Suprapubic skin (tissue), 4 donors: ENCODE results near the gene EPS8L1. TPM values are rescaled to one million over a fixed set of nuclear protein-coding genes. Genes with fewer than 3 reads are reported as not detected.

Experiments used
- DNase-seq, 2 donors: peaks; one replicate each; pipeline ENCODE4 v3.0.0-alpha.2; 2019; ENCODE audit warnings: low spot score in 2 of 2
- H3K27ac ChIP-seq: fragments of 200-600 bp; sonication (generic); one replicate; pipeline ENCODE4 v1.5.1; 2019
- H3K27me3 ChIP-seq: fragments of 200-600 bp; sonication (generic); one replicate; pipeline ENCODE4 v1.5.1; 2019
- H3K36me3 ChIP-seq: fragments of 200-600 bp; sonication (generic); one replicate; pipeline ENCODE4 v1.5.1; 2019
- H3K4me1 ChIP-seq: fragments of 200-600 bp; sonication (generic); one replicate; pipeline ENCODE4 v1.5.1; 2019
- H3K4me3 ChIP-seq: fragments of 200-600 bp; sonication (generic); one replicate; pipeline ENCODE4 v1.5.1; 2019; ENCODE audit warnings: mild to moderate bottlenecking
- H3K9me3 ChIP-seq: fragments of 200-600 bp; sonication (generic); one replicate; pipeline ENCODE4 v1.5.1; 2019
- CTCF ChIP-seq, 2 donors: fragments of 200-600 bp in 1 of 2; fragments of 450-650 bp in 1 of 2; sonication (generic) in 1 of 2; IDR thresholded peaks; one replicate each; pipeline ENCODE4 v1.5.1; 2016 to 2019; ENCODE audit warnings: antibody characterized with exemption in 2 of 2, mild to moderate bottlenecking in 1 of 2, moderate library complexity in 1 of 2
- POLR2A ChIP-seq, 2 donors: fragments of 450-650 bp; IDR thresholded peaks; one replicate each; pipeline ENCODE4 v1.6.1; 2017; ENCODE audit warnings: antibody characterized with exemption in 2 of 2, mild to moderate bottlenecking in 2 of 2, moderate library complexity in 2 of 2
- POLR2AphosphoS5 ChIP-seq, 3 donors: sonication (generic); formaldehyde crosslinking; IDR thresholded peaks; one replicate each; pipeline ENCODE4 v1.6.1; 2017; ENCODE audit warnings: antibody characterized with exemption in 3 of 3
- WGBS: methylation state at CpG from one replicate; pipeline ENCODE4 v1.1.5; 2018; 5-methylcytosine and 5-hydroxymethylcytosine counted together
- total RNA-seq, 4 donors: library from RNA; depleted of rRNA; stranded (reverse); fragments of >200 nt; gene quantifications; one replicate each; pipeline ENCODE4 v1.1.0, GENCODE V29; 2016

The EPS8L1 gene
- total RNA-seq, 4 donors from 2014 or later = 243 to 384 (median 304) TPM

GRCh38 chr19:55136399-55137102 lies 60.9 kb downstream of the EPS8L1 start:
- no peaks in the 10 kb centered on the region for H3K36me3 ChIP-seq
- no peak overlapping the region for H3K27ac ChIP-seq
- H3K4me3 ChIP-seq = no peak overlapping the region
- DNase-seq = no peak
- no peaks in the 10 kb centered on the region for H3K9me3 ChIP-seq
- peaks cover 58% of the 10 kb centered on the region for H3K27me3 ChIP-seq
- WGBS = 96% methylated on average over 12 of the region's 17 CpGs
- no peaks in the 10 kb centered on the region for H3K4me1 ChIP-seq
- TF ChIP-seq POLR2A (IDR thresholded peaks at IDR 0.05) (no peak), POLR2AphosphoS5 (IDR thresholded peaks at IDR 0.05) (no peak), CTCF (IDR thresholded peaks at IDR 0.05) (no peak)

Other genes with a start within 250 kb of the EPS8L1 start
- gene KIR2DS4, start 243.2 kb upstream of the EPS8L1 start, total RNA-seq = not detected
- gene KIR3DL2, start 225.4 kb upstream of the EPS8L1 start, total RNA-seq = not detected
- under 1 TPM in 1 of 4 donors, not detected in 3; 0.87 TPM for gene FCAR, start 201.6 kb upstream of the EPS8L1 start, total RNA-seq
- gene NCR1, start 169.7 kb upstream of the EPS8L1 start, total RNA-seq = not detected
- not detected for gene NLRP7, start 128.3 kb upstream of the EPS8L1 start, total RNA-seq
- gene NLRP2, start 109.5 kb upstream of the EPS8L1 start, total RNA-seq = 10 to 100 TPM in 1 of 4 donors, 1 to 10 TPM in 3; 3.5 to 10.2 (median 7.3) TPM
- gene GP6, start 37.6 kb upstream of the EPS8L1 start, total RNA-seq = 1 to 10 TPM in 2 of 4 donors, under 1 TPM in 1, not detected in 1; 0.42 to 2.6 (median 1.7) TPM
- gene RDH13, start 12.7 kb upstream of the EPS8L1 start, total RNA-seq = 100 to 1,000 TPM in 2 of 4 donors, 10 to 100 TPM in 2; 70.6 to 225 (median 108) TPM
- gene PPP1R12C, start 41.8 kb downstream of the EPS8L1 start, total RNA-seq = 100 to 1,000 TPM in 1 of 4 donors, 10 to 100 TPM in 3; 51.7 to 126 (median 78.7) TPM
- gene TNNT1, start 73.3 kb downstream of the EPS8L1 start, total RNA-seq = 10 to 100 TPM; 13.6 to 46.7 (median 19.6) TPM
- gene TNNI3, start 81.9 kb downstream of the EPS8L1 start, total RNA-seq = 1 to 10 TPM; 1.7 to 4.7 (median 3.2) TPM
- 10 to 100 TPM in 1 of 4 donors, 1 to 10 TPM in 1, under 1 TPM in 2; 0.48 to 10.6 (median 3.1) TPM for gene DNAAF3, start 90.7 kb downstream of the EPS8L1 start, total RNA-seq
- gene SYT5, start 104.4 kb downstream of the EPS8L1 start, total RNA-seq = 1 to 10 TPM in 3 of 4 donors, not detected in 1; 1.1 to 7.8 (median 6.8) TPM
- 1 to 10 TPM in 2 of 4 donors, under 1 TPM in 1, not detected in 1; 0.34 to 1.4 (median 1.1) TPM for gene PTPRH, start 133.6 kb downstream of the EPS8L1 start, total RNA-seq
- 1 to 10 TPM; 2.0 to 9.4 (median 4.2) TPM for gene TMEM86B, start 152.9 kb downstream of the EPS8L1 start, total RNA-seq
- gene PPP6R1, start 183.1 kb downstream of the EPS8L1 start, total RNA-seq = 10 to 100 TPM; 49.0 to 56.2 (median 51.3) TPM
- 10 to 100 TPM; 17.9 to 46.7 (median 36.7) TPM for gene HSPBP1, start 204.2 kb downstream of the EPS8L1 start, total RNA-seq
- gene BRSK1, start 208.1 kb downstream of the EPS8L1 start, total RNA-seq = 1 to 10 TPM in 3 of 4 donors, under 1 TPM in 1; 0.68 to 2.3 (median 1.6) TPM
- not detected for gene TMEM150B, start 249.5 kb downstream of the EPS8L1 start, total RNA-seq